ENCODE results near the gene C1orf232.

The C1orf232 gene

DNA sequence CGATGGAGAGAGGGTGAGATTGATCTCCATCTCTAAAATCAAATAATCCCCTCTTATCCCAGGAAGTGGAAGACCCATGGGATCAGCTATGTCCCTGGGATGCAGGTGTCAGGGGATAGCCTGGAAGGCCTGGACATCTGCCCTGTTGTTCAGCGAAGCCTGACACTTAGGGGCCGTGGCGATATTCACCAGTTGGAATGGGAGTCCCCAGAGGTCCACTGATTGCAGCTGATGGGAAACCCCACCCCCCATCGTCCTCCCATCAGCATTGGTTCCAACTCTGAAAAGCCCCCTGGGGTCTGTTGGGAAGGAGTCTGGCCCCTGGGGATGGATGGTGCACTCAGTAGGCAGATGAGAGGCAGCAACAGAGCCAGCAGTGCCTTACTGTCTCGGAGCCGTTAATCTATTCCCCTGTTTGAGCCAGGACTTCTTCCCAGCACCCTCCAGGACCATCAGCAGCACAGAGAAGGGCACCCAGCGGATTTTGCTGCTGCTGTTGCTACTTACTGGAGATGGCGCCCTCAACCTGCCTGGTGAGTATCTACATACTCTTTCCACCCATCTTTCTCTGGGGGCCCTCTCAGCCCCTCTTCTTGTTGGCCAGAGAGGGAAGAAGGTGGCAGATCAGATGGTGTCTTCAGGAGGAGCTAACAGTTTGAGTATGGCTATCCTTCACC, 35.0 kb upstream of the C1orf232 start:
- no peak overlapping the region for H3K4ac ChIP-seq (ENCODE audit: low read depth, low read length)
- no peak overlapping the region for H3K27ac ChIP-seq (ENCODE audit: low read depth, low read length)
- peaks cover 3% of the 10 kb centered on the region for H3K4me1 ChIP-seq (ENCODE audit: control insufficient read depth, low read depth, low read length)
- no peak overlapping the region for H3K23ac ChIP-seq (ENCODE audit: low read length)
- no peak overlapping the region for H3K4me3 ChIP-seq (ENCODE audit: low read length)
- no peaks in the 10 kb centered on the region for H3K27me3 ChIP-seq (ENCODE audit: insufficient read depth, low read length, poor library complexity)
- DNase-seq, result peak; percentile 30
- no peaks in the 10 kb centered on the region for H3K79me2 ChIP-seq (ENCODE audit: control insufficient read depth, insufficient read depth, low read length)
- H2BK120ac ChIP-seq (ENCODE audit: low read depth, low read length), result no peak overlapping the region
- H4K8ac ChIP-seq (ENCODE audit: low read depth, low read length), result no peak overlapping the region
- H3K56ac ChIP-seq (ENCODE audit: low read length), result no peak overlapping the region
- H2AK5ac ChIP-seq (ENCODE audit: low read length), result no peak overlapping the region
- no peak overlapping the region for H3K4me2 ChIP-seq (ENCODE audit: low read length)
- H3K18ac ChIP-seq (ENCODE audit: low read length), result no peak overlapping the region
- no peak overlapping the region for H3K9ac ChIP-seq (ENCODE audit: low read length)
- no peaks in the 10 kb centered on the region for H3K79me1 ChIP-seq (ENCODE audit: low read length)
- no peak overlapping the region for H2BK5ac ChIP-seq (ENCODE audit: low read length)
- WGBS (ENCODE audit: extremely low coverage, insufficient coverage, low lambda C conversion rate), result no CpG with 5 or more reads among the region's 9 CpGs
- no peak overlapping the region for H2BK15ac ChIP-seq (replicated peaks; ENCODE audit: low read depth)
- no peaks in the 10 kb centered on the region for H3K36me3 ChIP-seq (ENCODE audit: control insufficient read depth, insufficient read depth, low read length)
- H4K5ac ChIP-seq (ENCODE audit: low read length), result no peak overlapping the region

DNA sequence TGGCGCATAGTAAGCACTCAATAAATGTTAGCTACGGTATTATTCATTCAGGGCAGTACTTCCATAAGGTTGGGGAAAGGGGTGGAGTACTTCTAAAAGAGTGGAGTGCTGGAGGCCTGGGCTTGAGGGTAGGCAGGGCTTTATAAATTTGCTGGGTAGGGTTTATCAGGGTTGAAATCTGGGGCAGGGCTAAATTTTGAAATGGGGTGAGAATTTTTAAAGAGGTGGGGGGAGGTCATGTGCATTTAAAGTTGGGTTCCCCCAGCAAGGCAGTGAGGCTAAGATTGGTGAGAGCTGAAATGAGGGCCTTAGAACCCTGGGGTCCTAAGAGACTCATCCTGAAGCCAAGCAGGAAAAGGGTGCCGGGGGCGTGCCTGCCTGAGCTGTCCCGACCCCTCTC, 31.6 kb upstream of the C1orf232 start:
- H3K27ac ChIP-seq (ENCODE audit: low read depth, low read length), result no peak overlapping the region
- H3K79me1 ChIP-seq (ENCODE audit: low read length), result no peaks in the 10 kb centered on the region
- peak overlapping the region; percentile 85 for H3K56ac ChIP-seq (ENCODE audit: low read length)
- DNase-seq, result no peak
- H3K79me2 ChIP-seq (ENCODE audit: control insufficient read depth, insufficient read depth, low read length), result no peaks in the 10 kb centered on the region
- no peak overlapping the region for H3K4ac ChIP-seq (ENCODE audit: low read depth, low read length)
- no peak overlapping the region for H4K5ac ChIP-seq (ENCODE audit: low read length)
- no peak overlapping the region for H3K4me3 ChIP-seq (ENCODE audit: low read length)
- H3K27me3 ChIP-seq (ENCODE audit: insufficient read depth, low read length, poor library complexity), result no peaks in the 10 kb centered on the region
- no peak overlapping the region for H2BK15ac ChIP-seq (replicated peaks; ENCODE audit: low read depth)
- no peak overlapping the region for H3K4me2 ChIP-seq (ENCODE audit: low read length)
- no peak overlapping the region for H4K8ac ChIP-seq (ENCODE audit: low read depth, low read length)
- no peak overlapping the region for H2AK5ac ChIP-seq (ENCODE audit: low read length)
- H3K4me1 ChIP-seq (ENCODE audit: control insufficient read depth, low read depth, low read length), result peaks cover 3% of the 10 kb centered on the region
- no peak overlapping the region for H2BK5ac ChIP-seq (ENCODE audit: low read length)
- no CpG with 5 or more reads among the region's 5 CpGs for WGBS (ENCODE audit: extremely low coverage, insufficient coverage, low lambda C conversion rate)
- H2BK120ac ChIP-seq (ENCODE audit: low read depth, low read length), result no peak overlapping the region
- peak overlapping the region; percentile 59 for H3K9ac ChIP-seq (ENCODE audit: low read length)
- H3K23ac ChIP-seq (ENCODE audit: low read length), result no peak overlapping the region
- H3K36me3 ChIP-seq (ENCODE audit: control insufficient read depth, insufficient read depth, low read length), result no peaks in the 10 kb centered on the region
- no peak overlapping the region for H3K18ac ChIP-seq (ENCODE audit: low read length)

DNA sequence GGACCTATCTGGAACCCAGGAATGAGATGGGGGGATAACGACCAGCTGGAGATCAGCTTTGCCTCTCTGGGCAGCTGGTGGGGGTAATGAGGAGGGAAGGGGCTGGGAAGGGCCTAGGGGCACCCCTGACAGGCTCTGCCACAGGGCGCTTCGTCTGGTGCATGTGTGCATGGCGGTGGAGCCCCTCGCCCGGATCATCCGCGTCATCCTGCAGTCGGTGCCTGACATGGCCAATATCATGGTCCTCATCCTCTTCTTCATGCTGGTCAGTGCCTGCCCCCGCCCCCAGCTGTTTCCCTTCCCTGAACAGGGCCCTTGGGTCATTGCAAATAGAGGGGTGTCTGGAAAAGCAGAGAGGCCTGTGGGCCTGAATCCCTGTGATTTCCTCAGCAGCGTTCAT, 29.1 kb upstream of the C1orf232 start:
- Histone ChIP-seq H4K8ac (ENCODE audit: low read depth, low read length) (no peak overlapping the region), H3K4ac (ENCODE audit: low read depth, low read length) (no peak overlapping the region), H2BK15ac (replicated peaks; ENCODE audit: low read depth) (no peak overlapping the region), H3K4me1 (ENCODE audit: control insufficient read depth, low read depth, low read length) (peaks cover 3% of the 10 kb centered on the region), H3K27me3 (ENCODE audit: insufficient read depth, low read length, poor library complexity) (no peaks in the 10 kb centered on the region), H3K79me1 (ENCODE audit: low read length) (no peaks in the 10 kb centered on the region), H3K27ac (ENCODE audit: low read depth, low read length) (no peak overlapping the region), H3K9ac (ENCODE audit: low read length) (no peak overlapping the region), H3K18ac (ENCODE audit: low read length) (no peak overlapping the region), H3K36me3 (ENCODE audit: control insufficient read depth, insufficient read depth, low read length) (no peaks in the 10 kb centered on the region), H3K56ac (ENCODE audit: low read length) (no peak overlapping the region), H3K79me2 (ENCODE audit: control insufficient read depth, insufficient read depth, low read length) (no peaks in the 10 kb centered on the region), H2AK5ac (ENCODE audit: low read length) (no peak overlapping the region), H4K5ac (ENCODE audit: low read length) (no peak overlapping the region), H3K4me3 (ENCODE audit: low read length) (no peak overlapping the region), H2BK120ac (ENCODE audit: low read depth, low read length) (no peak overlapping the region), H3K4me2 (ENCODE audit: low read length) (no peak overlapping the region), H3K23ac (ENCODE audit: low read length) (no peak overlapping the region), H2BK5ac (ENCODE audit: low read length) (no peak overlapping the region)
- DNase-seq, result no peak
- WGBS (ENCODE audit: extremely low coverage, insufficient coverage, low lambda C conversion rate), result no CpG with 5 or more reads among the region's 11 CpGs

DNA sequence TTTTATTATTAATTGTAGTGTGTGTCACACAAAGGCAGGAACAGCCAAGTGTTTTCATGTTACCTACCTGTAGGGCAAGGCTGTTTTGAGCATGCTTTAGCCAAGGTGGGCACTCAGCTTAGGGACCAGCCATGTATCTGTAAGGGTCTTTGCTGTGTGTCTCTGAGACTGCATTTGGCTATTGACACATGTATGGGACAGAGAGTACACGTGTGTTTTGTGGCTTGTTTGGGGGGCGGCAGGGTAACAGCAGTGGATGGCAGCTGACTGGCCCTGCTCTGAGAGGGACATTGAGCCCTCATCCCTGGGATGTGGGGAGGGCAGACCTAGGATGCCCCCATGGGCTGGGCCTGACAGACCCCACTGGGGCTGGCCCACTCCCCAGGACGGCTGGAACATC, 28.5 kb upstream of the C1orf232 start:
- Histone ChIP-seq H2BK120ac (ENCODE audit: low read depth, low read length) (no peak overlapping the region), H3K79me1 (ENCODE audit: low read length) (no peaks in the 10 kb centered on the region), H2BK5ac (ENCODE audit: low read length) (no peak overlapping the region), H2BK15ac (replicated peaks; ENCODE audit: low read depth) (no peak overlapping the region), H3K18ac (ENCODE audit: low read length) (no peak overlapping the region), H3K23ac (ENCODE audit: low read length) (no peak overlapping the region), H3K4me1 (ENCODE audit: control insufficient read depth, low read depth, low read length) (peaks cover 3% of the 10 kb centered on the region), H3K27me3 (ENCODE audit: insufficient read depth, low read length, poor library complexity) (no peaks in the 10 kb centered on the region), H4K5ac (ENCODE audit: low read length) (no peak overlapping the region), H3K79me2 (ENCODE audit: control insufficient read depth, insufficient read depth, low read length) (no peaks in the 10 kb centered on the region), H3K56ac (ENCODE audit: low read length) (peak overlapping the region; percentile 7), H3K4me3 (ENCODE audit: low read length) (no peak overlapping the region), H3K27ac (ENCODE audit: low read depth, low read length) (no peak overlapping the region), H3K9ac (ENCODE audit: low read length) (no peak overlapping the region), H2AK5ac (ENCODE audit: low read length) (no peak overlapping the region), H3K4me2 (ENCODE audit: low read length) (no peak overlapping the region), H3K36me3 (ENCODE audit: control insufficient read depth, insufficient read depth, low read length) (no peaks in the 10 kb centered on the region), H4K8ac (ENCODE audit: low read depth, low read length) (no peak overlapping the region), H3K4ac (ENCODE audit: low read depth, low read length) (no peak overlapping the region)
- no peak for DNase-seq
- no CpG with 5 or more reads among the region's 3 CpGs for WGBS (ENCODE audit: extremely low coverage, insufficient coverage, low lambda C conversion rate)

DNA sequence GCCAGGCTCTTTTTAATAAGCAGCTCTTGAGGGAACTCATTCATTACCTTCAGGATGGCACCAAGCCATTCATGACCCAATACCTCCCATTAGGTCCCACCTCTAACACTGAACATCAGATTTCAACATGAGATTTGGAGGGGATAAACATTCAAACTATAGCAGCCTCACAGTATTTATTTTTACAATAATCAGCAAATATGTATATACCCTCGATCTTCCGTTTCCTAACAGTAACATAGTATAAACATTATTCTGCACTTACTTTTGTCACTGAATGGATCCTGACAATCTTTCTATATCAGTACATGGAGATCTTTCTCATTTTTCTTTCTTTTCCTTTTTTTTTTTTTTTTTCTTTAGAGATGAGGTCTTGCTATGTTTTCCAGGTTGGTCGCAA, 27.0 kb upstream of the C1orf232 start:
- Histone ChIP-seq H3K79me1 (ENCODE audit: low read length) (no peaks in the 10 kb centered on the region), H3K4me2 (ENCODE audit: low read length) (no peak overlapping the region), H3K27ac (ENCODE audit: low read depth, low read length) (no peak overlapping the region), H3K4me3 (ENCODE audit: low read length) (no peak overlapping the region), H3K23ac (ENCODE audit: low read length) (no peak overlapping the region), H3K4ac (ENCODE audit: low read depth, low read length) (no peak overlapping the region), H4K5ac (ENCODE audit: low read length) (no peak overlapping the region), H3K36me3 (ENCODE audit: control insufficient read depth, insufficient read depth, low read length) (no peaks in the 10 kb centered on the region), H3K18ac (ENCODE audit: low read length) (no peak overlapping the region), H3K4me1 (ENCODE audit: control insufficient read depth, low read depth, low read length) (peaks cover 3% of the 10 kb centered on the region), H4K8ac (ENCODE audit: low read depth, low read length) (no peak overlapping the region), H2BK120ac (ENCODE audit: low read depth, low read length) (no peak overlapping the region), H3K9ac (ENCODE audit: low read length) (no peak overlapping the region), H2BK5ac (ENCODE audit: low read length) (no peak overlapping the region), H2BK15ac (replicated peaks; ENCODE audit: low read depth) (no peak overlapping the region), H2AK5ac (ENCODE audit: low read length) (no peak overlapping the region), H3K79me2 (ENCODE audit: control insufficient read depth, insufficient read depth, low read length) (no peaks in the 10 kb centered on the region), H3K56ac (ENCODE audit: low read length) (no peak overlapping the region), H3K27me3 (ENCODE audit: insufficient read depth, low read length, poor library complexity) (no peaks in the 10 kb centered on the region)
- WGBS (ENCODE audit: extremely low coverage, insufficient coverage, low lambda C conversion rate), result no CpG with 5 or more reads among the region's 3 CpGs
- DNase-seq, result no peak

DNA sequence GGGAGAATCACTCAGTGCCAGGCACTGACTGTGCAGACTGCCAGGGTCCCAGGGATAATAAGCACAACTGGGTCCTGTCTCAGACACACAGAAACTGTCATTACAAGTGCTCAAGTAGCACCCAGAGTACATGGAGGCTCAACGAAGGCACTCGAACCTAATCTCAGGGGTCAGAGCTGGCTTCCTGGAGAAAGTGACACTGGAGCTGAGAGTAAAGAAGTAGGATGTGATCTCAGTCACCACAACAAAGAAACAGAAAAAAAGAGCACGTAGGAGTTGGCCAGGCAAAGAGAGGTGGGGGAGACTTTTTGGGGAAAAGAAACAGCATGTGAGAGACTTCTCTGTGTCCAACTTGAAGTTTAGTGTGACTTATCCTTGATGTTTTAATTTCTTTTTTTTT, 23.0 kb upstream of the C1orf232 start:
- no peak overlapping the region for H3K56ac ChIP-seq (ENCODE audit: low read length)
- no peak overlapping the region for H3K4me3 ChIP-seq (ENCODE audit: low read length)
- H3K36me3 ChIP-seq (ENCODE audit: control insufficient read depth, insufficient read depth, low read length), result no peaks in the 10 kb centered on the region
- no peaks in the 10 kb centered on the region for H3K79me1 ChIP-seq (ENCODE audit: low read length)
- no peak overlapping the region for H4K8ac ChIP-seq (ENCODE audit: low read depth, low read length)
- no peak for DNase-seq
- no peak overlapping the region for H2AK5ac ChIP-seq (ENCODE audit: low read length)
- no peak overlapping the region for H3K23ac ChIP-seq (ENCODE audit: low read length)
- H2BK5ac ChIP-seq (ENCODE audit: low read length), result no peak overlapping the region
- no peak overlapping the region for H3K27ac ChIP-seq (ENCODE audit: low read depth, low read length)
- H3K27me3 ChIP-seq (ENCODE audit: insufficient read depth, low read length, poor library complexity), result no peaks in the 10 kb centered on the region
- no peak overlapping the region for H2BK120ac ChIP-seq (ENCODE audit: low read depth, low read length)
- H3K4me2 ChIP-seq (ENCODE audit: low read length), result no peak overlapping the region
- no peak overlapping the region for H3K9ac ChIP-seq (ENCODE audit: low read length)
- no peak overlapping the region for H4K5ac ChIP-seq (ENCODE audit: low read length)
- no CpG with 5 or more reads among the region's 3 CpGs for WGBS (ENCODE audit: extremely low coverage, insufficient coverage, low lambda C conversion rate)
- no peak overlapping the region for H3K18ac ChIP-seq (ENCODE audit: low read length)
- no peak overlapping the region for H2BK15ac ChIP-seq (replicated peaks; ENCODE audit: low read depth)
- H3K79me2 ChIP-seq (ENCODE audit: control insufficient read depth, insufficient read depth, low read length), result no peaks in the 10 kb centered on the region
- no peak overlapping the region for H3K4ac ChIP-seq (ENCODE audit: low read depth, low read length)
- H3K4me1 ChIP-seq (ENCODE audit: control insufficient read depth, low read depth, low read length), result peaks cover 3% of the 10 kb centered on the region
